Breast epithelium (tissue), 4 donors: ENCODE results near the gene FUZ. TPM values are rescaled to one million over a fixed set of nuclear protein-coding genes. Genes with fewer than 3 reads are reported as not detected.
A peak's percentile ranks its signal among the peaks of the same experiment; 100 is the strongest.

ENCODE experiments used
- DNase-seq, 2 donors: peaks; one replicate each; pipeline ENCODE4 v3.0.0-alpha.2; 2019; ENCODE audit warnings: low spot score in 2 of 2
- H3K27ac ChIP-seq, 2 donors: fragments of 200-600 bp; sonication (generic) in 1 of 2; one replicate each; pipeline ENCODE4 v1.5.1; 2016 to 2019; ENCODE audit warnings: mild to moderate bottlenecking in 1 of 2
- H3K27me3 ChIP-seq, 2 donors: fragments of 200-600 bp; sonication (generic) in 1 of 2; one replicate each; pipeline versions ENCODE4 v1.5.1 to v1.6.0; 2017 to 2019; ENCODE audit warnings: control low read depth in 1 of 2, mild to moderate bottlenecking in 1 of 2
- H3K36me3 ChIP-seq: fragments of 200-600 bp; one replicate; pipeline ENCODE4 v1.5.1; 2019
- H3K4me1 ChIP-seq, 2 donors: fragments of 200-600 bp; sonication (generic); one replicate each; pipeline ENCODE4 v1.5.1; 2016 to 2019; ENCODE audit warnings: control low read depth in 1 of 2
- H3K4me3 ChIP-seq, 3 donors: fragments of 200-600 bp; sonication (generic); 1 replicate in 2 of 3; 2 replicates in 1 of 3; pipeline ENCODE4 v1.5.1; 2016 to 2019; ENCODE audit warnings: mild to moderate bottlenecking in 3 of 3, moderate library complexity in 2 of 3
- H3K9me3 ChIP-seq, 2 donors: fragments of 200-600 bp; sonication (generic) in 1 of 2; one replicate each; pipeline ENCODE4 v1.5.1; 2016 to 2019; ENCODE audit warnings: control low read depth in 1 of 2
- POLR2A ChIP-seq: fragments of 450-650 bp; IDR thresholded peaks from one replicate; pipeline ENCODE4 v1.6.1; 2016; ENCODE audit warnings: antibody characterized with exemption, mild to moderate bottlenecking, moderate library complexity
- POLR2AphosphoS5 ChIP-seq, 3 donors: sonication (generic); formaldehyde crosslinking; IDR thresholded peaks; one replicate each; pipeline ENCODE4 v1.6.1; 2017; ENCODE audit warnings: antibody characterized with exemption in 3 of 3
- intact Hi-C: fragments of 100-400 bp; cut with DNase I; formaldehyde crosslinking; loops from one replicate; pipeline ENCODE4 v1.15.1; 2023; ENCODE audit warnings: low total_unique reads
- total RNA-seq, 3 donors: library from RNA; depleted of rRNA; stranded (reverse); fragments of >200 nt; gene quantifications; one replicate each; pipeline ENCODE4 v1.1.0, GENCODE V29; 2016
- TF ChIP-seq, protein P1 (sequence below), 3 donors: fragments of 450-650 bp; IDR thresholded peaks; one replicate each; pipeline ENCODE4 v1.5.1; 2016 to 2017; ENCODE audit warnings: antibody characterized with exemption in 3 of 3, mild to moderate bottlenecking in 3 of 3, moderate library complexity in 3 of 3

FUZ gene
- total RNA-seq, 3 donors from 2014 or later: 13.0 to 27.4 (median 18.7) TPM

DNA sequence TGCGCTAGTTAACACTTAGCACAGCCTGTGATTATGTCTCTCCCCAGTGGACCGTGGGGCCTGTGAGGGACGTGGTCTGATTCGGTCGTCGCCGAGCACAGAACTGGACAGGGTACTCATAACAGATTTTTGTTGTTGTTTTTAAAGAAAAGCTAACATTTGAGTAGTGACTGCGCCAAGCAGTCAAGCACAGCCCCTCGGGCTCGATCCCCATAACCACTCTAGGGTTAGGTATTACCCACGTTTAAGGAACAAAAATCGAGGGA, 37.1 kb upstream of the FUZ start:
- peaks cover 0 to 9% of the 10 kb centered on the region in 2 donors for H3K4me1 ChIP-seq
- no peaks in the 10 kb centered on the region for H3K36me3 ChIP-seq
- peak overlapping the region; percentile 98 to 100 for H3K27ac ChIP-seq
- no peaks in the 10 kb centered on the region for H3K27me3 ChIP-seq
- intact Hi-C loops: no loop called here
- peak overlapping the region; percentile 71 to 93 (median 83) for H3K4me3 ChIP-seq
- no peaks in the 10 kb centered on the region for H3K9me3 ChIP-seq
- no peak for DNase-seq
- TF ChIP-seq, protein P1, sequence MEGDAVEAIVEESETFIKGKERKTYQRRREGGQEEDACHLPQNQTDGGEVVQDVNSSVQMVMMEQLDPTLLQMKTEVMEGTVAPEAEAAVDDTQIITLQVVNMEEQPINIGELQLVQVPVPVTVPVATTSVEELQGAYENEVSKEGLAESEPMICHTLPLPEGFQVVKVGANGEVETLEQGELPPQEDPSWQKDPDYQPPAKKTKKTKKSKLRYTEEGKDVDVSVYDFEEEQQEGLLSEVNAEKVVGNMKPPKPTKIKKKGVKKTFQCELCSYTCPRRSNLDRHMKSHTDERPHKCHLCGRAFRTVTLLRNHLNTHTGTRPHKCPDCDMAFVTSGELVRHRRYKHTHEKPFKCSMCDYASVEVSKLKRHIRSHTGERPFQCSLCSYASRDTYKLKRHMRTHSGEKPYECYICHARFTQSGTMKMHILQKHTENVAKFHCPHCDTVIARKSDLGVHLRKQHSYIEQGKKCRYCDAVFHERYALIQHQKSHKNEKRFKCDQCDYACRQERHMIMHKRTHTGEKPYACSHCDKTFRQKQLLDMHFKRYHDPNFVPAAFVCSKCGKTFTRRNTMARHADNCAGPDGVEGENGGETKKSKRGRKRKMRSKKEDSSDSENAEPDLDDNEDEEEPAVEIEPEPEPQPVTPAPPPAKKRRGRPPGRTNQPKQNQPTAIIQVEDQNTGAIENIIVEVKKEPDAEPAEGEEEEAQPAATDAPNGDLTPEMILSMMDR (IDR thresholded peaks at IDR 0.05): no peak
- TF ChIP-seq POLR2AphosphoS5 (IDR thresholded peaks at IDR 0.05) (no peak), POLR2A (no peak)

DNA sequence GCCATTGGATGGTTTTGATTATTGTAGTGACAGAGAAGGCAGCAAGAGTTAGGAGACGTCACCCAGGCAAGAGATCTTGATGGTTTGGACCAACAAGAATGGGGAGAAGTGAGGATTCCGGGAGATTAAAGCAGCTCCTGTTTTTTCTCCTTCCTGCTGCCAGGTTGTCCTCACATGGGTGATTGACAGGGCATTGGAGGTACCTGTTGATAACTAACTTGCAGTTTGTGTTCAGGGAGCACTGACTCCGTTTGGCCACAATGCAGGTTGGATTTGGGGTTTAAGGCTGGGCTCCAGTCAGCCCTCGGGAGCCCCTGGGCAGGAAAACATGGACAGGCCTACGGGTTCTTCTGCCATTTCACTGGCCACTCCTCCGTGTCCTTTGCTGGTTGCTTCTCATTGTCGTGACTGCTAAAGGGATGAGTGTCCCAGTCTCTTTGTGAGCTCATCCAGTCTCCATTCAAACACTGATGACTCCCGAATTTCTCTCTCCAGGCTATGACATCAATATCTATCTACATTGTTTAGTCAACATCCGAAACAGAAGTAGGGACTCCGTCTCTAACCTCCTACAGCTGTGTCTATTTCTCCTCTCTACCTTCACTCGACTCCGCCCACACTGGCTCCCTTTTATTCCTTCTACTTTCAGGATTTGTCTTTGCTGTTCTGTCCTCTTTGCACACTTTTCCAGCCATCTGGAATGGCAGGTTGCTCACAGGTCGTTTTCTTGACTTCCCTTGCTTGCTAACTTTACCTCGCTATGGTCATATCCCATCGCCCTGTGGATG, 36.5 kb upstream of the FUZ start:
- no peak for DNase-seq
- Histone ChIP-seq H3K27me3 (no peaks in the 10 kb centered on the region), H3K9me3 (no peaks in the 10 kb centered on the region), H3K4me1 (peaks cover 0 to 9% of the 10 kb centered on the region in 2 donors), H3K36me3 (no peaks in the 10 kb centered on the region), H3K27ac (peak overlapping the region; percentile 98 to 100), H3K4me3 (peak overlapping the region; percentile 71 to 93 (median 83))
- TF ChIP-seq, protein P1 (IDR thresholded peaks at IDR 0.05): no peak
- TF ChIP-seq POLR2AphosphoS5 (IDR thresholded peaks at IDR 0.05): no peak
- TF ChIP-seq POLR2A: no peak
- intact Hi-C loops: no loop called here

DNA sequence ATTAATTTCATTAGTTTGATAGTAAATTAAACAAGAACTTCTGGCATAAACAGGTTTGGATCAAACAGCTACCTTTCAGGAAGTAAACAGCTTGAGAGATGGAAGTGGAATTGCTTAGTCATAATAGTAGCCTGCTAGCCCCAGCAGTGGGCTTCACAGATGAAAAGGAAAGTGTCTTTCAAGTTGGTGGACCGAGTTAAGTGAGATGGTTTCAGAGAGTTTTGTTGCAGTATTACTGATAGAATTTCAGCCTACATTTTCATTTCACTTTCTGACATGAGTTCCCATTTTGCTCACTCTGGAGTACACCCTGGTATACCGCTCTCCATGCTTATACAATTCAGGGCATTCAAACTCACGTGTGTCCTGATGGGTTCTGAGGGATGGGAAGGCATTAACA, 35.8 kb upstream of the FUZ start:
- H3K36me3 ChIP-seq: no peaks in the 10 kb centered on the region
- H3K9me3 ChIP-seq: no peaks in the 10 kb centered on the region
- peaks cover 0 to 9% of the 10 kb centered on the region in 2 donors for H3K4me1 ChIP-seq
- TF ChIP-seq POLR2A: no peak
- TF ChIP-seq, protein P1 (IDR thresholded peaks at IDR 0.05): no peak
- no peak for TF ChIP-seq POLR2AphosphoS5 (IDR thresholded peaks at IDR 0.05)
- H3K27me3 ChIP-seq: no peaks in the 10 kb centered on the region
- no peak for DNase-seq
- no peak overlapping the region for H3K27ac ChIP-seq
- no peak overlapping the region for H3K4me3 ChIP-seq
- intact Hi-C loops: no loop called here

DNA sequence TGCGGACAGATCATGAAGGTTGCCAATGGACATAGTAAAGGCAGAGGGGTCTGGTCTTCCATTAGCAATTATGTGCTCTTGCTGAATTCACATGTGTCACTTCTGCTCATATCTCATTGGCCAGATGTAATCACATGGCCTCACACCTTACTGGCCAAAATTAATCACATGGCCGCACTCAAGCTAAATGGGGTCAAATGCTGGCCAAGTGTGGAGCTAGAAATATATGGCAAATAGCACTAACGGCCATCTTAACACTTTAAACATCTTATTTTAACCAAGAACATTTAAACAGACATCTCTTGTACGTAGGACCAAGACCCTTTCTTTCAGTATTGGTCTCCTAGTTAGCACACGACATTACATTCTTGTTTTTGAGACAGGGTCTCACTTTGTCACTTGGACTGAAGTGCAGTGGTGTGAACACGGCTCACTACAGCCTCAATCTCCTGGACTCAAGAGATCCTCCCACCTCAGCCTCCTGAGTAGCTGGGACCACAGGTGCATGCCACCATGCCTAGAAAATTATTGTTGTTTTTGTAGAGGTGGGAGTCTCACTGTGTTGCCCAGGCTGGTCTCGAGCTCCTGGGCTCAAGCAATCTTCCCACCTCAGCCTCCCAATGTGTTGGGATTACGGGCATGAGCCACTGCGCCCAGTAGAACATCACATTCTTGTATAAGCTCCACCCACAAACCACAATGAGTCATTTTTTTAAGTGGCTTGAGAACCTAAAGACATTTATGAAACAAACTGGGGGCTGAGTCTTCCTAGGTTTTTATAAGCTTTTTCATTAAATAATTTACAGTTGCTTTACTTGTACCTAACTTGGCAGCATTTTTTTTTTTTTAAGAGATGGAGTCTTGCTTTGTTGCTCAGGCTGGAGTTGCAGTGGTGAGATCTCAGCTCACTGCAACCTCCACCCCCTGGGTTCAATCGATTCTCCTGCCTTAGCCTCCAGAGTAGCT, 34.9 kb upstream of the FUZ start:
- no peaks in the 10 kb centered on the region for H3K27me3 ChIP-seq
- no peaks in the 10 kb centered on the region for H3K36me3 ChIP-seq
- no peak overlapping the region for H3K4me3 ChIP-seq
- TF ChIP-seq, protein P1 (IDR thresholded peaks at IDR 0.05): no peak
- TF ChIP-seq POLR2AphosphoS5 (IDR thresholded peaks at IDR 0.05): no peak
- TF ChIP-seq POLR2A: no peak
- peaks cover 0 to 9% of the 10 kb centered on the region in 2 donors for H3K4me1 ChIP-seq
- intact Hi-C loops: no loop called here
- DNase-seq: no peak
- H3K9me3 ChIP-seq: no peaks in the 10 kb centered on the region
- H3K27ac ChIP-seq: no peak overlapping the region

DNA sequence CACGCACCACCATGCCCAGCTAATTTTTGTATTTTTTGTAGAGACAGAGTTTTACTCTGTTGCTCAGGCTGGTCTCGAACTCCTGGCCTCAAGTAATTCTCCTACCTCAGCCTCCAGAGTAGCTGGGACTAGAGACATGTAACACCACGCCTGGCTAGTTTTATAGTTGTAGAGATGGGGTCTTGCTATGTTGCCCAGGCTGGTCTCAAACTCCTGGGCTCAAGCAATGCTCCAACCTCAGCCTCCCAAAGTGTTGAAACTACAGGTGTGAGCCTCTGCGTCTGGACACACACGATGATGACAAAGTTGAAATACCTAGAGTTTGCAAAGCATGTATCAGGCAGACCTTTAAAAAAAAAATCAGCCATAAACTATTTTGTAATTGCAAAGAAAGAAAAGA, 33.3 kb upstream of the FUZ start:
- no peaks in the 10 kb centered on the region for H3K4me1 ChIP-seq
- no peaks in the 10 kb centered on the region for H3K27me3 ChIP-seq
- intact Hi-C loops: no loop called here
- no peaks in the 10 kb centered on the region for H3K9me3 ChIP-seq
- no peak overlapping the region for H3K4me3 ChIP-seq
- no peak overlapping the region for H3K27ac ChIP-seq
- no peak for DNase-seq
- no peaks in the 10 kb centered on the region for H3K36me3 ChIP-seq
- TF ChIP-seq, protein P1 (IDR thresholded peaks at IDR 0.05): no peak
- no peak for TF ChIP-seq POLR2A
- no peak for TF ChIP-seq POLR2AphosphoS5 (IDR thresholded peaks at IDR 0.05)
